GM08714 (cell line): ENCODE measurements around the gene HOXA4.

Source experiments
- H3K4me3 ChIP-seq: fragments of 200-500 bp; sonication (Bioruptor generic); 2 replicates; pipeline ENCODE4 v1.5.1; 2014; ENCODE audit warnings: mild to moderate bottlenecking, low read length, inconsistent platforms
- ZNF274 ChIP-seq: IDR thresholded peaks from 2 replicates; pipeline ENCODE4 v1.6.1; 2012; ENCODE audit warnings: mild to moderate bottlenecking, low read depth, low read length

Gene HOXA4

DNA sequence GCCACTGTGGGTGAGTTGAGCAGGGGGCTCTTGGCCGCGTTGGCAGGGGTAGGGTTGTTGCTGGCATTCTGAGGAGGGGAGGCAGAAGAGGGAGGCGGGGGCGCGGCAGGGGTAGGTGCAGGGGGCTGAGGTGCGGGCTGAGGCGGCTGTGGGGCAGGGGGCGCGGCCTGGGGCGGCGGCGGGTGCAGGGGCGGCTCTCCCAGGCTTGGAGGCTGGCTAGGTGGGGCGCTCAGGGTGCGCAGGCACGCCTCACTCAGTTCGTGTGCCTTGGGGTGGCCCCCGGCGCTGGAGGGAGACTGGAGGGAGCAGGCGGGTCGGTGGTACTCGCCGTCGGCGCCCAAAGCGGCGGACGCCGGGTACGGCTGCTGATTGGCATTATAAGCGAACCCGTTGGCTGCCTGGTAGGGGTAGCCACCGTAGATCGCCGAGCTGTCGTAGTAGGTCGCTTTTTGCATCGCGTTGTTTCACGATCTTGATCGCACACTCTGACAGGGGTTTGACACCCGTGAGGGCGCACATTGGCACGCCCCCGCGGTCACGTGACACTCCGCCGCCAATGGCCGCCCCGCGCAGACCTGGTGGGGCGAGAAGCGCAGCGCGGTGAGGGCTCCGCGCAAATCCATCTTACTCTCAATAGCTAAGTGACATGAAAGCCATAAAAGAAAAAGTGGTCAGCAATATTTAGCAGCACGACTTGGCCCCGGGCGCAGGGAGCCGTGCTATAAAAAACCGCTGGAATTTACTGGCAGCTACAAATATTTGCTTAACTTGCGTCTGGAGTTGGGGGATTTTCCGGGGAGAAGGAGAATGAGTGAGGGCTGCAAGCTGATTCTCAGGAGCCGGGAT lies 20.1 kb downstream of the HOXA4 start:
- no peak for TF ChIP-seq ZNF274
- no peak overlapping the region for H3K4me3 ChIP-seq

GRCh38 chr7:27109466-27110185 lies 20.9 kb downstream of the HOXA4 start:
- no peak for TF ChIP-seq ZNF274

DNA sequence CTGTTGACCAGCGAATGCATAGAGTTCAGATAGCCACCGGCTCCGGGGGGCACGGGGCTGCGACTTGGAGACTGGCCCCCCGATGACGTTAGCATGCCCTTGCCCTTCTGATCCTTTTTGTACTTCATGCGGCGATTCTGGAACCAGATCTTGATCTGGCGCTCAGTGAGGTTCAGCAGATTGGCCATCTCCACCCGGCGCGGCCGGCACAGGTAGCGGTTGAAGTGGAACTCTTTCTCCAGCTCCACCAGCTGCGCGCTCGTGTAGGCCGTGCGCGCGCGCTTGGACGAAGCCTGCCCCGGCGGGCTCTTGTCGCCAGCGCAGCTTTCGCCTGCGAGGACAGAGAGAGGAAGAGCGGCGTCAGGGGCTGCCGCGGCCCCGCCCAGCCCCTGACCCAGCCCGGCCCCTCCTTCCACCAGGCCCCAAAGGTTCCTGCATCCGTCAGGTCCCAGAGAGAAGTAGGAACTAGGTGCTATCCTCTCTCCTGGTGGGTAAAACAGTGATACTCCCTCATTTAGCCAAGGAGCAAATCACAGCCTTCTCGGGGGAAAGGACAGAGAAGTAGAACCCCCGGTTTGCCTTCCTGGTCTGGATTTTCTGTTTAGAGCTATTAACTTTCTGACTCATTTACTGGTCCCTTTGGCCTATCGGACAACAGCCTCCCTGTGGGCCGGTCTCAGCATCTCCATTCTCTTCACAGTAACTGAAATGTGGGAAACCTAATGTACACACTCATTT lies 22.0 kb downstream of the HOXA4 start:
- TF ChIP-seq ZNF274, result no peak
- H3K4me3 ChIP-seq, result no peak overlapping the region

More at GRCh38 chr7:27109466-27110185, 20.9 kb downstream of the HOXA4 start:
- H3K4me3 ChIP-seq, result no peak overlapping the region

DNA sequence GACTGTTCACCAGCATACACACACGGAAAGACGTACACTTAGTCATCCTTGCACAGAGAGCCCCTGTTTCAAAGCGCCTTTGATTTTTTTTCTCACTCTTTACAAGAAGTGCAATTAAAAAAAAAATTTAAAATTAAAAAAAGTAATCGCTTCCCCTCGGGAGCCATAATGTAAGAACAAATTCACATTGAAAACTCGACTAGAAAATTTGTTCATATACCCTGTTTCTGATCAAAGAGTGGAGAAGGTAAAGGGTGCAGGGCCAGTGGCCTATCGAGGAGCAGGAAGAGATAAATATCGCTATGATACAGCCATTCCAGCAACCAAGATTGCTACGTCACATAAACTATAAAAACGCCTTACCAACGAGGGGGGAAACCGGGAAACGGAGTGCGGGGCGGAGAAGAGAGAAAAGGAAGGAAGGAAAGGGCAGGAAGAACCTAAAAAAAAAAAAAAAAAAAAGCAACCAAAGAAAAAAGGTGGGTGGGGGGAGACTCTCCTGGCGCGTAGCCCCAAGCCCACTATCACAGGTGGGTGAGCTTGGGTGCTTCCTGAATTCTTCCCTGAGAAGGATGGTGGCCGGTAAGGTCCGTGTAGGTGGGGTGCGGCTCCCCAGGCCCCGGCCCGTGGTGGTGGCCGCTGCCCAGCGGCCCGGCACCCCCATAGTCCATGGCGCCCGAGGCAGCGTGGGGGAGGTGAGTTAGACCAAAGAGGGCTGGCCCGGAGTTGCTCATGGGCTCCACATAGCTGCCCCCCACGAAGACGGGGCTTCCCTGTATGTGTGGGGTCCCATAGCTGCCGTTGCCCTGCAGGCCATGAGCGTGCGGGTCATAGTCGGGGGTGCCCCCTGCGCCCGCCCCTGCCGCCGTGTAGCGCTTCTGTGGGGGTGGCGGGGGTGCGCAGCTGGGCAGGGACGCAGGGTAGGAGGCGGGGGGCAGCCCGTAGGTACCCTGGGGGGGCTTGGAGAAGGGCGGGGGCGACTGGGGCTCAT lies 22.9 kb downstream of the HOXA4 start:
- TF ChIP-seq ZNF274, result no peak

DNA sequence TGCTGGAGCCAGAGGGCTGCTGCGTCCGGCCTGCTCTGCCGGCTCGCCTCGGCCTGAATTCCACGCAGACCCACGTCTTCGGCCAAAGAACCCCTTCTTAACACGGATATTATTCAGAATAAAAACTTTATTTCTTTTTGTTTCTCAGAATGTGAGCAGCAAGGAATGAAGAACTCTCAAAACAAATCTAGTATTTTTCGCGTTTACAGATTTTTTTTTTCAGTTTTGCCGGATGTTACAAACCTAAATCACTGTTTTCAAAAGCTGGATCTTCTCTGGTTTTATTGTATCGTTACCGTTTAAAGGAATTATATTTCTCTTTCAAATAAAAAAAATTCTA lies 23.7 kb downstream of the HOXA4 start:
- no peak overlapping the region for H3K4me3 ChIP-seq

More for the DNA sequence above, 22.9 kb downstream of the HOXA4 start:
- no peak overlapping the region for H3K4me3 ChIP-seq

GRCh38 chr7:27106181-27106900 lies 24.2 kb downstream of the HOXA4 start:
- no peak overlapping the region for H3K4me3 ChIP-seq
- no peak for TF ChIP-seq ZNF274

More for the DNA sequence above, 23.7 kb downstream of the HOXA4 start:
- no peak for TF ChIP-seq ZNF274

- TF ChIP-seq ZNF274, result no peak
Measured at GRCh38 chr7:27105301-27106031, 25.1 kb downstream of the HOXA4 start.

DNA sequence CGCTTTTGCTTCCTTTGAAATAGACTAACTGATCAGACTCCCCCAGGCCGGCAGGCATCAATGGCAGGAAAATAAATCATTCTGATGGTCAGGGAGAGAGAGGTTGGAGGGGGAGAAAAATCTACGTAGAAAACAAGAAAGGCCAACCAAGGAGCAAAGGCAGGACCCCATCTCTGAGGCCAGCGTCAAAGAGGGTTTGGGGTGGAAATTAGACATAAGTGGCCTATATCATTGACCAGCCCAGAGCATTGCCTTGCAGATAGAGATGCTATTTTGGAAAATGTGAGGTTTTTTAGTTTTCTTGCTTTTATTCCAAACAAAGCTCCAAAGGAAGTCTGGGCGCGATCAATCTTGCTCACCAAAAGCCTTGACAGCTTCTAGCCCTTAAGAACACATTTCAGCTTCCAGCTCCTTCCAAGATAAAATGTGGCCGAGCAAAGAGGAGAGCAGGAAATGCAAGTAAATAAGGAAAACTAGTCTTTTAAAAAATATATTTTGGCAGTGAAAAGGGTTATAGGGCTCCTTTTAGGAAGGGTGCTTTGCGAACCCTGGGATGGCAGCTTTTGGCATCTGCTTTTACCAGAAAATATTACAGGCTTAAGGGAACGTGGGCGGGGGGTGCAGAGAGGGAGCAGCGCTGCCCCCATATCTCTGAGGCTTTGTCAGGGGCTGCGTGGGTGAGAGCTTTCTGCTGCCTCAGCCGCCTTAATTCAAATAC lies 26.1 kb downstream of the HOXA4 start:
- no peak overlapping the region for H3K4me3 ChIP-seq
- TF ChIP-seq ZNF274, result no peak

More at GRCh38 chr7:27105301-27106031, 25.1 kb downstream of the HOXA4 start:
- H3K4me3 ChIP-seq, result no peak overlapping the region

DNA sequence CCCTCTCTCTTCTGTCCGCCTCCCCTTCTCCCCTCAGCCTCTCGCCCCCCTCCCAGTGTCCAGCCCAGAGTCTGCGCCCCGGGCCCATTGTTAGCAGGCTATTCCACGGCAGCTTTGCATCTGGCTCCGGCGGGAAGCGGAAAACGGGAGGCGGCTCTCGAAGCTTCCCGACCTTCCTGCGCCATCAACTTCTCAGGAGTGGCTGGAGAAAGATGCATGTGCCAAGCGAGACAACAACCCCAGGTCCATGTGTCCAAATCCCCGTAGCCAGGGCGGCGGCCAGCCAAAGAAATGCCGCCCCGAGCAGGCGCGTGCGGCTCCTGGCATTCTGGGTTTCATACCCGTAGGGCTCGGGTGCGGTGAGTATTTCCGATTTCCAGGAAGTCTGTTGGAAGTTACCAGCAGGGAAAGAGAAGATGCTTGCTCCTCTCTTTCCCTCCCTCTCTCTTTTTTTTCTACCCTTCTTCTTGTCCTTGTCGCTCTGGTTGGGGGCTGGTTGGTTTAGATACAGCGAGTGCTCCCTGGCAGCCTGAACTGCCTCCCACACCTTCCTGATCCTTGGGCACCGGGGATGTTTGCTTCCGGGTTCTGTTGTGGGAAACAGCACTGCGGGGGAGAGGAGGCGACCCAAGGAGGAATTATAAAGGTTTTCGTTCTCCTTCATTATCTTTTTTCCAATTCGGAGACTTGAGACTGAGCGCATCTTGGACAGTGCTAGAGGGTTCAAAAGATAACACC lies 26.9 kb downstream of the HOXA4 start:
- no peak overlapping the region for H3K4me3 ChIP-seq
- no peak for TF ChIP-seq ZNF274

GRCh38 chr7:27102581-27103442 lies 27.7 kb downstream of the HOXA4 start, which contains the start of gene HOXA2:
Gene HOXA2 (minus strand): TSS chr7:27102683. CDS start chr7:27102500, 183 bp downstream.
- TF ChIP-seq ZNF274, result no peak
- no peak within 1 kb of the TSS for H3K4me3 ChIP-seq
